ENCODE measurements around the gene CLIC5. TPM values are rescaled to one million over a fixed set of nuclear protein-coding genes. Genes with fewer than 3 reads are reported as not detected.

Gene CLIC5
- total RNA-seq, 2 donors from 2014 or later = 1.6 to 3.3 TPM

- Histone ChIP-seq H3K4me1 (no peaks in the 10 kb centered on the region), H3K4me3 (no peak overlapping the region), H3K9me3 (no peaks in the 10 kb centered on the region), H3K27ac (no peak overlapping the region), H3K36me3 (replicated peaks in 1 of 2; ENCODE audit: insufficient read depth in 1 of 2, low read depth in 2 of 2) (no peaks in the 10 kb centered on the region), H3K27me3 (no peaks in the 10 kb centered on the region)
- intact Hi-C loops (cut with DNase I) = no loop called here
- no peak for ATAC-seq
- no peak for DNase-seq
- 82 to 86% methylated on average over 9 of the region's 9 CpGs for WGBS, 2 donors
- TF ChIP-seq POLR2A (IDR thresholded peaks at IDR 0.05) (no peak), CTCF (IDR thresholded peaks at IDR 0.05) (no peak)
Measured at GRCh38 chr6:45982280-45983036, 33.2 kb downstream of the CLIC5 start.

GRCh38 chr6:45981046-45981445, 34.6 kb downstream of the CLIC5 start:
- DNase-seq = no peak
- ATAC-seq = no peak
- Histone ChIP-seq H3K4me1 (no peaks in the 10 kb centered on the region), H3K27ac (no peak overlapping the region), H3K36me3 (replicated peaks in 1 of 2; ENCODE audit: insufficient read depth in 1 of 2, low read depth in 2 of 2) (no peaks in the 10 kb centered on the region), H3K9me3 (no peaks in the 10 kb centered on the region), H3K27me3 (no peaks in the 10 kb centered on the region), H3K4me3 (no peak overlapping the region)
- TF ChIP-seq CTCF (IDR thresholded peaks at IDR 0.05) (no peak), POLR2A (IDR thresholded peaks at IDR 0.05) (no peak)
- 81 to 89% methylated on average over 3 of the region's 3 CpGs for WGBS, 2 donors
- intact Hi-C loops (cut with DNase I) = no loop called here

- no peak overlapping the region for H3K27ac ChIP-seq
- H3K9me3 ChIP-seq = no peaks in the 10 kb centered on the region
- no peaks in the 10 kb centered on the region for H3K27me3 ChIP-seq
- no peak for DNase-seq
- H3K4me1 ChIP-seq = no peaks in the 10 kb centered on the region
- 48 to 53% methylated on average over 2 of the region's 2 CpGs for WGBS, 2 donors
- intact Hi-C loops (cut with DNase I) = no loop called here
- H3K36me3 ChIP-seq (replicated peaks in 1 of 2; ENCODE audit: insufficient read depth in 1 of 2, low read depth in 2 of 2) = no peaks in the 10 kb centered on the region
- no peak for TF ChIP-seq CTCF (IDR thresholded peaks at IDR 0.05)
- no peak for TF ChIP-seq POLR2A (IDR thresholded peaks at IDR 0.05)
- no peak for ATAC-seq
- no peak overlapping the region for H3K4me3 ChIP-seq
Measured at GRCh38 chr6:45979311-45979710, 36.3 kb downstream of the CLIC5 start.

- H3K36me3 ChIP-seq (replicated peaks in 1 of 2; ENCODE audit: insufficient read depth in 1 of 2, low read depth in 2 of 2) = no peaks in the 10 kb centered on the region
- no peaks in the 10 kb centered on the region for H3K4me1 ChIP-seq
- no peaks in the 10 kb centered on the region for H3K27me3 ChIP-seq
- H3K4me3 ChIP-seq = no peak overlapping the region
- no peaks in the 10 kb centered on the region for H3K9me3 ChIP-seq
- intact Hi-C loops (cut with DNase I) = no loop called here
- no peak overlapping the region for H3K27ac ChIP-seq
- DNase-seq = no peak
- TF ChIP-seq CTCF (IDR thresholded peaks at IDR 0.05) = no peak
- TF ChIP-seq POLR2A (IDR thresholded peaks at IDR 0.05) = no peak
- ATAC-seq = no peak
Measured at GRCh38 chr6:45974596-45974995, 41.1 kb downstream of the CLIC5 start.
